ENCODE data around the gene SMARCA4.

Gene SMARCA4

GRCh38 chr19:11106477-11106876 lies 145.6 kb downstream of the SMARCA4 start:
- DNase-seq = no peak

- DNase-seq = no peak
Observed at GRCh38 chr19:11108746-11109145, 147.9 kb downstream of the SMARCA4 start.

- DNase-seq = no peak
Observed at GRCh38 chr19:11111117-11111770, 150.4 kb downstream of the SMARCA4 start.

DNA sequence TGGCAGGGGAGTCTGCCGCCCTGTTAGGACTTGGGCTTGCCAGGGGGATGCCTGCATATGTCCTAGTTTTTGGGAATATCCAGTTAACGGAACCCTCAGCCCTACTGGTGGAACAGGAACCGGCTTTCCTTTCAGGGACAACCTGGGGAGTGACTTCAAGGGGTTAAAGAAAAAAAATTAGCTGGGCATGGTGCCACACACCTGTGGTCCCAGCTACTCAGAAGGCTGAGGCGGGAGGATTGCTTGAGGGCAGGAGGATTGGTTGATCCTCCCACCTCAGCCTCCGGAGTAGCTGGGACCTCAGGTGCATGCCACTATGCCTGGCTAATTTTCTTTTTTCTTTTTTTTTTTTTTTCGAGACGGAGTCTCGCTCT lies 150.9 kb downstream of the SMARCA4 start:
- DNase-seq = no peak

Data from NCI-H774 (cell line).